GM13976 (cell line): ENCODE results near the gene GBE1.

Experiments used
- DNase-seq: peaks from one replicate; pipeline ENCODE4 v3.0.0; 2012; ENCODE audit warnings: low spot score
- in situ Hi-C: fragments of 300-500 bp; cut with MboI; formaldehyde crosslinking; loops from one replicate; pipeline ENCODE4 v1.12.0; 2022; ENCODE audit warnings: low sequenced_read_pairs, mixed read lengths, inconsistent platforms; ENCODE audit not compliant: unreplicated experiment
- TF ChIP-seq, protein P1 (sequence below): IDR thresholded peaks from 2 replicates; pipeline ENCODE4 v1.5.1; 2012; ENCODE audit warnings: borderline replicate concordance, mild to moderate bottlenecking; ENCODE audit not compliant: insufficient read depth; ENCODE audit errors: extremely low read depth, missing control alignments, control extremely low read depth

Gene GBE1

GRCh38 chr3:81651139-81651538 is 110.3 kb downstream of the GBE1 start:
- TF ChIP-seq, protein P1, sequence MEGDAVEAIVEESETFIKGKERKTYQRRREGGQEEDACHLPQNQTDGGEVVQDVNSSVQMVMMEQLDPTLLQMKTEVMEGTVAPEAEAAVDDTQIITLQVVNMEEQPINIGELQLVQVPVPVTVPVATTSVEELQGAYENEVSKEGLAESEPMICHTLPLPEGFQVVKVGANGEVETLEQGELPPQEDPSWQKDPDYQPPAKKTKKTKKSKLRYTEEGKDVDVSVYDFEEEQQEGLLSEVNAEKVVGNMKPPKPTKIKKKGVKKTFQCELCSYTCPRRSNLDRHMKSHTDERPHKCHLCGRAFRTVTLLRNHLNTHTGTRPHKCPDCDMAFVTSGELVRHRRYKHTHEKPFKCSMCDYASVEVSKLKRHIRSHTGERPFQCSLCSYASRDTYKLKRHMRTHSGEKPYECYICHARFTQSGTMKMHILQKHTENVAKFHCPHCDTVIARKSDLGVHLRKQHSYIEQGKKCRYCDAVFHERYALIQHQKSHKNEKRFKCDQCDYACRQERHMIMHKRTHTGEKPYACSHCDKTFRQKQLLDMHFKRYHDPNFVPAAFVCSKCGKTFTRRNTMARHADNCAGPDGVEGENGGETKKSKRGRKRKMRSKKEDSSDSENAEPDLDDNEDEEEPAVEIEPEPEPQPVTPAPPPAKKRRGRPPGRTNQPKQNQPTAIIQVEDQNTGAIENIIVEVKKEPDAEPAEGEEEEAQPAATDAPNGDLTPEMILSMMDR: no peak
- no peak for DNase-seq
- in situ Hi-C loops: loop anchor here (25.0 kb wide), 1 partner anchor 486 kb away; no protein-coding TSS in a partner anchor

DNA sequence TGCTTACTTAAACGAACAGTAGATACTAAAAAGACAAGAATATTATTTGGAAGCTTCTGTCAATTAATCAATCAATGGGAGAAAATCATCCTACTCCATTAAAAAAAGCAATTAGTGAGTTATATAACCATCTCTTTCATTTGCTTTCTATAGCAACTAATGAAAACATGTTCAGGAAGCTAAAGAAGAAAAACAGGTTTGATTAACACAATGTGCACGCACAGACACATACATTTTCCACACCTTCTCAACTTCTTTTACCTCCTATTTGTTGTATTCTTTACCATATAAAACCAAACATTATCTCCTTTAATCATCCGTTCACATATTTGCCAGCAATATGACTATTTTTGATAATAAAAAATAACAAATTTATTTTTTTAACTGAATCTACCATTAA is 111.3 kb downstream of the GBE1 start:
- DNase-seq: no peak
- in situ Hi-C loops: loop anchor here (25.0 kb wide), 1 partner anchor 487 kb away; no protein-coding TSS in a partner anchor
- TF ChIP-seq, protein P1: no peak

DNA sequence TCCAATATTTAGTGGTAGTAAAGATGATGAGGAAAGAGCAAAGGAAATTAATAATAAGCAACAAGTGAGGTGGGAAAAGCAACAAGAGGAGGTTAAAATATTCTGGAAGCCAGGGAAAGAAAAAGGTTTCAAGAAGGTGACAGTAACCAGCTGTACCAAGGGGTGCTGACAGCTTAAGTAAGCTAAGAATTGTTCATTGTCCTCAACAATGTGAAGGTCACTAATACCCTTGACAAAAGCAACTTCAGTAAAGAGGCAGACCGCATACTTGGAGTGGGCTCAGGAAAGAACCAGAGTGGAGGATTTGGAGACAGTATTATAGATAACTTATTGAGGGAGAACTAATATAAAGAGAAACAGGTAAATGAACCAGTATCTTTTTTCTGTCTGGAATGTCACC is 116.2 kb downstream of the GBE1 start:
- in situ Hi-C loops: no loop called here
- TF ChIP-seq, protein P1: no peak
- DNase-seq: no peak

GRCh38 chr3:81643721-81644120 is 117.7 kb downstream of the GBE1 start:
- TF ChIP-seq, protein P1: no peak
- no peak for DNase-seq
- in situ Hi-C loops: no loop called here

GRCh38 chr3:81638480-81638879 is 123.0 kb downstream of the GBE1 start:
- TF ChIP-seq, protein P1: no peak
- in situ Hi-C loops: no loop called here
- no peak for DNase-seq

DNA sequence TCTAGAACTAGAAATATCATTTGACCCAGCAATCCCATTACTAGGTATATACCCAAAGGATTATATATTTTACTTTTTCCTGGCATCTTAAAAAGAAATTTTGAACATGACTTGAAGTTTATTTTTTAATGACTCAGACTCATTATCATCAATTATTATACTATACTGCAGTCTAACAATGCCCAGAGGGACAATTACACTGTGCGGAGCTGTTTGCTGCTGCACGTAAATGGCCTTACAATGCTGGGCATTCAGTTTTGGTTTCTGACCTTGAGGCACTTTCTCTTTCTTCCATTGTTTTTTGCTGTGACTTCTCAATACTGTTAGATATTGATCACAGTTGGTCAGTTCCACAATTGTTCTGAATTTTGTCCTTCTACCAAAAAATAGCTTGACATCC is 128.8 kb downstream of the GBE1 start:
- in situ Hi-C loops: no loop called here
- TF ChIP-seq, protein P1: no peak
- no peak for DNase-seq

DNA sequence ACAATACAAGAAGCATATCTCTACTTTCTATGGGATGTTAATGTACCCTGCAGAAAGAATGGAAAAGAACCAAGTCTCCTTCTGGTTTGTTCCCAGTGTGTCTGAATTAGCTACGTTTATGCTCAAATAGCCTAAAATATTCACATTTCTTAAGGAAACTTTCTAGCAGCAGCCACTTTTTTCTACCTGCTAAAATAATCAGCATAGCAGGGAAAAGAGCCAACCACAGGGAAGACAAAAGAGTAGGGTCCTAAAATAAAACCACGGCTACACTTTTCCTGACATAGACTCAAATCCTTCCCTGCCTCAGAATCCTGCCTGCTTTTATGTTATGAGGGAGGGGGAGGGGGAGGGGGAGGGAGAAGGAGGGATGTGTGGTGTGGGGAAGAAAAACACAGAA is 136.7 kb downstream of the GBE1 start:
- DNase-seq: no peak
- in situ Hi-C loops: no loop called here
- TF ChIP-seq, protein P1: no peak
